Common myeloid progenitor, CD34-positive (primary cell): ENCODE results near the gene MYOZ1.

Experiments used
- CTCF ChIA-PET: fragments of 350-600 bp; sonication (Branson Sonifier 250); formaldehyde crosslinking; loops from one replicate; lab custom pipeline; 2021; ENCODE audit warnings: antibody characterized with exemption; lab: Charles Lee
- POLR2A ChIA-PET: fragments of 350-600 bp; sonication (Branson Sonifier 250); formaldehyde crosslinking; loops from one replicate; lab custom pipeline; 2021; ENCODE audit warnings: antibody characterized with exemption; lab: Charles Lee
- DNase-seq, 3 donors: peaks; one replicate each; pipeline versions ENCODE4 v3.0.0 to v3.0.0-alpha.2; 2013
- H3K27ac ChIP-seq, 2 experiments: 1 replicate in 1 of 2; 2 replicates in 1 of 2; pipeline ENCODE4 v1.7.0; 2013; ENCODE audit warnings: inconsistent platforms in 2 of 2, low read length in 2 of 2, mild to moderate bottlenecking in 2 of 2, low read depth in 1 of 2, moderate library complexity in 1 of 2; ENCODE audit not compliant: severe bottlenecking in 2 of 2, insufficient read depth in 1 of 2, poor library complexity in 1 of 2
- H3K27me3 ChIP-seq, 5 experiments: replicated peaks in 2 of 5; 1 replicate in 3 of 5; 2 replicates in 2 of 5; pipeline versions ENCODE4 v1.6.1 to v1.7.0; 2013; ENCODE audit warnings: low read length in 4 of 5, mild to moderate bottlenecking in 2 of 5, moderate library complexity in 2 of 5, inconsistent platforms in 1 of 5; ENCODE audit not compliant: insufficient read depth in 5 of 5, control insufficient read depth in 4 of 5
- H3K36me3 ChIP-seq, 4 experiments: 1 replicate in 2 of 4; 2 replicates in 2 of 4; pipeline versions ENCODE4 v1.6.1 to v1.7.0; 2013; ENCODE audit warnings: low read length in 3 of 4, control low read depth in 1 of 4, mild to moderate bottlenecking in 1 of 4; ENCODE audit not compliant: control insufficient read depth in 4 of 4, insufficient read depth in 4 of 4
- H3K4me1 ChIP-seq, 4 experiments: 1 replicate in 3 of 4; 2 replicates in 1 of 4; pipeline versions ENCODE4 v1.6.1 to v1.7.1; 2013; ENCODE audit warnings: low read length in 3 of 4, mild to moderate bottlenecking in 3 of 4, control low read depth in 1 of 4, inconsistent platforms in 1 of 4, moderate library complexity in 1 of 4; ENCODE audit not compliant: control insufficient read depth in 4 of 4, insufficient read depth in 4 of 4; ENCODE audit errors: control extremely low read depth in 1 of 4
- H3K4me3 ChIP-seq, 7 experiments: 1 replicate in 4 of 7; 2 replicates in 3 of 7; pipeline versions ENCODE4 v1.5.1 to v1.7.0; 2013; ENCODE audit warnings: mild to moderate bottlenecking in 7 of 7, low read length in 6 of 7, moderate library complexity in 6 of 7, inconsistent platforms in 2 of 7, low read depth in 2 of 7, control low read depth in 1 of 7; ENCODE audit not compliant: insufficient read depth in 4 of 7, control insufficient read depth in 1 of 7; ENCODE audit errors: extremely low read depth in 1 of 7
- H3K9me3 ChIP-seq, 5 experiments: 1 replicate in 4 of 5; 2 replicates in 1 of 5; pipeline versions ENCODE4 v1.6.1 to v1.7.1; 2013; ENCODE audit warnings: low read length in 4 of 5, mild to moderate bottlenecking in 2 of 5, inconsistent platforms in 1 of 5, low read depth in 1 of 5, moderate library complexity in 1 of 5; ENCODE audit not compliant: control insufficient read depth in 4 of 5, insufficient read depth in 2 of 5; ENCODE audit errors: control extremely low read depth in 1 of 5
- WGBS: methylation state at CpG from one replicate; pipeline ENCODE4 v1.1.5; 2013; ENCODE audit not compliant: insufficient coverage; 5-methylcytosine and 5-hydroxymethylcytosine counted together

Gene MYOZ1

DNA sequence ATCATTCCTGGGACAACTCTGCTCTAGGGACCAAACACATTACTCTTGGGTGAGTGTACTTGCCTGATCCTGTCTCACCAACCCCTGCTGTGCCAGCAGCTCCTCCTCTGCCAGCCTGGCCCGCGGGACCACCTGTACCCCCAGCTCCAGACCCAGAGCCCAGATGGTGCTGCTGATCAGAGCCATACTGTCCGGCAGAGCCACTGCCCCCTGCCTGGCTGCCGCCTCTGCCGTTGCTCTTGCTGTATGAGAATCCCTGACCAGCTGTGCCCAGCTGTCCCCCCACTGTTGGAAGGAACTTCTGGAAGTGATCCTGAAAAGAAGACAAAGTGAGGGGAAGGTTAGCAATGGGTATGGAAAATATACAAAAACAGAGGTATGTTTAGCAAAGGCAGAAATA is 6.9 kb downstream of the MYOZ1 start:
- Histone ChIP-seq H3K9me3 (no peaks in the 10 kb centered on the region), H3K4me3 (no peak overlapping the region), H3K27ac (no peak overlapping the region), H3K27me3 (no peaks in the 10 kb centered on the region), H3K4me1 (no peaks in the 10 kb centered on the region), H3K36me3 (no peaks in the 10 kb centered on the region)
- 100% methylated on average over 2 of the region's 5 CpGs for WGBS
- DNase-seq = no peak
- ChIA-PET POLR2A (interaction anchor here (0.6 kb wide), 1 partner anchor 12 kb away, joined by 3 read pairs; no protein-coding TSS in a partner anchor), CTCF (interaction anchor here (0.6 to 3.2 kb wide), 3 partner anchors 10 to 40 kb away, joined by 3 to 18 read pairs (median 4); no protein-coding TSS in a partner anchor)

DNA sequence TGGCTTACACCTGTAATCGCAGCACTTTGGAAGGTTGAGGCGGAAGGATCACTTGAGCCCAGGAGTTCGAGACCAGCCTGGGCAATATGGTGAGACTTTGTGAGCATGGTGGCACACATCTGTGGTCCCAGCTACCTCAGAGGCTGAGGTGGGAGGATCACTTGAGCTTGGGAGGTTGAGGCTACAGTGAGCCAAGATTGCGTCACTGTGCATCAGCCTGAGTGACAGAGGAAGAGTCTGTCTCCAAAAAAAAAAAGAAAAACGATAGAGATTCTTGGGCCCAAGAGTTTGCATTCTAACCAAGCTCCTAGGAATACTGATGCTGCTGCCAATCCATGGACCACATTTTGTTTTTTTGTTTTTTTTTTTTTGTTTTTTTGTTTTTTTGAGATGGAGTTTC is 12.1 kb downstream of the MYOZ1 start:
- Histone ChIP-seq H3K9me3 (no peaks in the 10 kb centered on the region), H3K36me3 (no peaks in the 10 kb centered on the region), H3K4me1 (peaks cover 8 to 18% (median 13%) of the 10 kb centered on the region in 4 experiments), H3K27ac (no peak overlapping the region), H3K27me3 (no peaks in the 10 kb centered on the region), H3K4me3 (no peak overlapping the region)
- CTCF ChIA-PET = interaction anchor here (1.1 to 4.2 kb wide), 3 partner anchors 9 to 377 kb away, joined by 3 to 19 read pairs (median 3); partner anchors contain the start of gene MRPS16
- DNase-seq = no peak
- POLR2A ChIA-PET = no interaction called here
- 100% methylated on average over 5 of the region's 5 CpGs for WGBS

GRCh38 chr10:73628405-73628804 is 12.9 kb downstream of the MYOZ1 start:
- Histone ChIP-seq H3K27me3 (no peaks in the 10 kb centered on the region), H3K36me3 (no peaks in the 10 kb centered on the region), H3K4me3 (no peak overlapping the region), H3K27ac (no peak overlapping the region), H3K9me3 (no peaks in the 10 kb centered on the region), H3K4me1 (peaks cover 8 to 18% (median 13%) of the 10 kb centered on the region in 4 experiments)
- no peak for DNase-seq
- 94% methylated on average over 6 of the region's 7 CpGs for WGBS
- CTCF ChIA-PET = interaction anchor here (1.1 to 4.2 kb wide), 3 partner anchors 13 to 99 kb away, joined by 3 to 19 read pairs (median 9); no protein-coding TSS in a partner anchor
- POLR2A ChIA-PET = no interaction called here

GRCh38 chr10:73627300-73627699 is 14.0 kb downstream of the MYOZ1 start:
- no peaks in the 10 kb centered on the region for H3K36me3 ChIP-seq
- POLR2A ChIA-PET = no interaction called here
- H3K27ac ChIP-seq = peak overlapping the region in 1 of 2 experiments; percentile 99
- DNase-seq = no peak
- CTCF ChIA-PET = interaction anchor here (0.9 to 4.2 kb wide), 5 partner anchors 17 to 98 kb away, joined by 3 to 19 read pairs (median 5); partner anchors contain the start of gene USP54
- no peaks in the 10 kb centered on the region for H3K9me3 ChIP-seq
- H3K4me3 ChIP-seq = peak overlapping the region in 1 of 7 experiments; percentile 11
- no peaks in the 10 kb centered on the region for H3K27me3 ChIP-seq
- peaks cover 8 to 18% (median 13%) of the 10 kb centered on the region in 4 experiments for H3K4me1 ChIP-seq
- WGBS = 96% methylated on average over 3 of the region's 6 CpGs

DNA sequence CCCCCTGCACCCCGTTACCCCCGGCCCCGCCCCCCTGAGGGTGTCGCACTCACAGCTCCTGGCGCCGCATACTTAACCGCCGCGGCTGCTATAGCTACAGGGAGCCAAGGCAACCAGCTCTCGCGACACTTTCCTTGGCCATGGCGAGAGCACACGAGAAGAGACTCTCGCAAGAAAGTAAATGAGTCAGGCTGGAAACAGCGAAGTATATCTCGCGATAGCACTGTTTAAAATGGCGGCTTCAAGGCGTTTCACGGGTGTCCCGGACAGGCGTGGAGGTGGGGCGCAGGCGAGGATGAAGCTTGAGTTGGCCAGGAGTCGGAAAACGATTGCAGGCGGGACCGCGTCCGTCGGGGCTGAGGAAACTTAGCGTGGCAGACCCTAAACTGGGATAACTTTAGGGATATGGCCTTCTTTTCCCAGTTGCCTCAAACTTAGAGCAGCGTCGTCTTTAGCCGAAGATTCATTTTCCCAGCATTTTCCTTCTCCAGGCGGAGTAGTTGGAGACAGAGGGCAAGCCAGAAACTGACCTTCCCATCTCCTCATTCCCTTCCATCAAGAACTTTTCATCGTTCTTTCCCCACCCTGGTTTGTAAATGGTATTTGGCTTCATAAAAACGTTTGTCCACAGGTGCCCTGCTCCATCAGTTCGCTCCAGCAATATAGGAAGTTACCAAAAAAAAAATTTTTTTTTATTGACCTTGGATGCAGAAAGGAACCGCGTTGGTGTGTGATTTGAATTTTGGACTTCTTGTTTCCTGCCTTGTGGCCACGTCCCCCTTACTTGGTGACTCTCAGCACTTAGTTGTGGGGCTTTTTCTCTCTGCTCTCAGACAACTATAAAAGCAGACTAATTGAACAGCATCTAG is 15.2 kb downstream of the MYOZ1 start:
- Histone ChIP-seq H3K27me3 (no peaks in the 10 kb centered on the region), H3K9me3 (no peaks in the 10 kb centered on the region), H3K27ac (peak overlapping the region; percentile 96 to 99), H3K4me3 (peak overlapping the region; percentile 68 to 98 (median 92)), H3K4me1 (peaks cover 8 to 18% (median 13%) of the 10 kb centered on the region in 4 experiments), H3K36me3 (no peaks in the 10 kb centered on the region)
- under 1% methylated on average over 35 of the region's 42 CpGs for WGBS
- ChIA-PET POLR2A (interaction anchor here (0.6 to 1.0 kb wide), 4 partner anchors 118 to 1122 kb away, joined by 3 read pairs; partner anchors contain the start of genes PPP3CB and SEC24C), CTCF (interaction anchor here (0.7 to 4.2 kb wide), 3 partner anchors 18 to 96 kb away, joined by 3 to 19 read pairs (median 7); no protein-coding TSS in a partner anchor)
- DNase-seq = peak; percentile 99

DNA sequence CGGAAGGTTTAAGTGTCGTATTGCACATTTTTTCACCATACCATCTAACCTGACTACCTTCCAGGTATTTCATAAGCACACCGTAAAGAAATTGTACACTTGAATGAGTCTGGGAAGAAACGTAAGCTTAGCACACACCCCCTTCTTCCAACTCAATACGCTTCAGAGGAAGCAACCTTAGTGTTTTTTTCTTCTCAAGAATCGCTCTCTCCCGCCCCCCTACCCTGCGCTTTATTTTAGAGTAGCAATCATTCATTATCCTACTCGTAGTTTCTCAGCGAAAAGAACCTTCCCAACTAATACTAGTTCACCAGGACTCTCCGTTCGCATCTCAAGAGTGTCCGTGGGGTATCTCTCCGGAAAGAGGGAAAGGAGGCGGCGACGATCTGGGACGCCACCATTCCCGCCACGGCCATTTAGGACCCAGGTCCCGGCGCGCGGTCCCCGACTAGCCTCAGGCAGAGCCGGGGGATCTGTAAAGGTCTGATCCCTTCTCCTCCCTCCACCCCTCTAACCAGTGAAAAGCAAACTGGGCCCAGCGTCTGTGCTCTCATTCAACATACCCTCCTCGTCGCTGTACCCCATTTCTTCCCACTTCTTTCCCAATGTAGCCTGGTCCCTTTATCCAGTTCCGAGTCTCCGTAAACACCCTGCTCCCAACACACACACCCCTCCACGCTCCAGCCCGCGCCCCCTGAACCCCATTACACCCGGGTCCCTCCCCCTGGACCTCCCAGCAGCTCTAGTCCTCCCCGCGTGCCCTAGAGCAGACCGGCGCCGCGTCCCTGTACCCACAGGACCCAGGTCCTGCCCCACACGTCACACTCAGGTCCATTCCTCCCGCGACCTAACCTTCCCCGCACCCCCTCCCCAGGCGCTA is 16.0 kb downstream of the MYOZ1 start:
- H3K27ac ChIP-seq = peak overlapping the region; percentile 81 to 99
- ChIA-PET CTCF (interaction anchor here (0.7 to 4.2 kb wide), 4 partner anchors 19 to 96 kb away, joined by 3 to 19 read pairs (median 5); no protein-coding TSS in a partner anchor), POLR2A (interaction anchor here (0.6 to 1.0 kb wide), 3 partner anchors 119 to 628 kb away, joined by 3 read pairs; partner anchors contain the start of genes PPP3CB and SEC24C)
- 0% methylated on average over 33 of the region's 46 CpGs for WGBS
- no peaks in the 10 kb centered on the region for H3K9me3 ChIP-seq
- H3K36me3 ChIP-seq = no peaks in the 10 kb centered on the region
- H3K4me3 ChIP-seq = peak overlapping the region; percentile 68 to 98 (median 92)
- H3K27me3 ChIP-seq = no peaks in the 10 kb centered on the region
- peaks cover 8 to 18% (median 13%) of the 10 kb centered on the region in 4 experiments for H3K4me1 ChIP-seq
- DNase-seq = peak; percentile 45 to 67 (median 55)
